ENCODE data around the gene CAPZA1.

Gene CAPZA1

DNA sequence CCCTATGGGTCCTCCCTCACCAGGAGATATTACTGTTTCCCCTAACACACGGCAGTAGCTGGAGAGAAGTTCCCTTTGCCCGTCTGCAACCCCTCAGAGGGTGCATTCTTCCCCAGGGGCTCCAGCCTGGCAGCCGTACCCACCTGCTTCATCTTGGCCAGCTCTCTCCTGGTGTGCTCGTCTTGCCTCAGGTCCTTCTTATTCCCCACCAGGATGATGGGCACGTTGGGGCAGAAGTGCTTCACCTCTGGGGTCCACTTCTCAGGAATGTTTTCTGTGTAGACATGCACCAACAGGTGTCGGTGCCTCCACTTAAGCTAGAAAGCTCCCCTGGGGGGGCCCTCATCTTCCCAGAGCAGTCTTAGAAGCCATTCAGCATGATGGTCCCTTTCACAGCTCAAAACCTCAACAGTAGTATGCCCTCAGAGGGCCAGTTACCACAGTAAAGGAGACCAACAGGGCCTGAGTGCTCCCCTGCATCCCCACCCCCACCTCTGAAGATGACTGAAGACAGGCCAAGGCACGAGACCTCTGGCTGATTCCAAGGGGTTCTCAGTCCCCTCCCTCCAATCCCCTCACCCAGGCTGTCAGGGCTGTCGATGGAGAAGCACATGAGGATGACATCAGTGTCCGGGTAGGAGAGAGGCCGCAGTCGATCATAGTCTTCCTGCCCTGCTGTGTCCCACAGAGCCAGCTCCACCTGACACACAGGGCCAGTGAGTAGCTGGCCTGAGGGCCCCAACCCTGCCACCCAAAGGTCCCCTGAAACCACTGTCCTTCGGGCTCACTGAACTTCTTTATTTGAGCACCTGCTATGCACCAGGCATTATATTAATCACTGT lies 83.0 kb downstream of the CAPZA1 start:
- no peak for DNase-seq

DNA sequence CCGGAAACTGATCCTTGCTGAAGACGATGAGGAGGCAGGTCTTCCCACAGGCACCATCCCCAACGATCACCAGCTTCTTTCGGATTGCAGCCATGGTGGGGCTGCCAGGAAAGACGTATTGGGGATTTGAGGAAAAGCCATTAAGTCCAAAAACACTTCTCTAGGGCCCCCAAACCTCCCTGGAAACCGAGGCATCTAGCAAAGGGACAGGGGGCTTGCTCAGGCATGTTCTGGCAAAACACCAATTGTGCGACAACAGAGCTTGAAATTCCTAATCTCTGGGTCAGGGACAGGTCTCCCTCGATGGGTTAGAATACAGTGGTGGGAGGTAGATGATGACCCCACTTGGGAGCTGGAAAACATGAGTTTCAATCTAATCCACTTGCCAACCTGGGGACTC lies 84.1 kb downstream of the CAPZA1 start:
- no peak for DNase-seq

- no peak for DNase-seq
Observed at GRCh38 chr1:112704391-112704933, 84.8 kb downstream of the CAPZA1 start.

- peak; percentile 75 for DNase-seq
Observed at GRCh38 chr1:112704934-112705627, 85.4 kb downstream of the CAPZA1 start.

DNA sequence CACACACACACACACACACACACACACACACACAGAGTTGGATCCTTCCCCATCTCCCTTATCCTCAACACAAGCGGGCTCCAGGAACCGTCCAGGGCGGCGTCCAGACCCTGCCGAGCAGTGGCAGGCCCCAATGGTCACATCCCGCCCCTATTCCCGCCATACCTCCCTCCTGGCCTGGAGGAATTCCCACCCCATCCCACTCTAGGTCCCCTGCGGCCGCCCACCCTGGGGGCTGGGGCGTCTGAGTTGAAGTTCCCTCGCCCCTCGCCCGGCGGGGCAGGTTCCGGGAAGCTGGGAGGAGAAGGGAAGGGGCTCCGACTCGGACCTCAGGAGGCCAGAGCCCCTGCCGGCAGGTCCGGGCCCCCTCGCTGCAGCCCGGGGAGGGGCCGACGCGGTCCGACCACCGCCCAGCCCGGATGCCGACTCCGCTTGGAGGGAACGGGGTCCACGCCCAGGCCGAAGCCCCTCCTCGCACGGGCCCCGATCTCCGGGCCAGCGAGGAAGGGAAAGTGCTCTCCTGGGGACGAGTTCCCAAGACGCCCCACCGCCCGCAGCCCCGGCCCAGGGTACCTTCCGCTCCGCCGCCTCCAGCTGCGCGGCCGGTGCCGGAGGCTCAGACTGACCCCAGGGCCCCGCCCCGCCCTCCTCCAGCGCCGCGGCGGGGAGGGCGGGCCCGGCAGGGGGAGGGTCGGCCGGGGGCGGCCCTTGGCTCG lies 87.0 kb downstream of the CAPZA1 start, which contains the start of gene RHOC:
Gene RHOC, minus strand, starts transcription at position 623 of the 716 bp plus-strand sequence. CDS start 3,328 bp downstream, outside the sequence.
- peak; percentile 73 for DNase-seq

- peak; percentile 84 for DNase-seq
Observed at GRCh38 chr1:112707221-112708001, 87.8 kb downstream of the CAPZA1 start.

- DNase-seq, result no peak
Observed at GRCh38 chr1:112708002-112708448, 88.4 kb downstream of the CAPZA1 start.

GRCh38 chr1:112708489-112708888 lies 88.9 kb downstream of the CAPZA1 start:
- no peak for DNase-seq

DNA sequence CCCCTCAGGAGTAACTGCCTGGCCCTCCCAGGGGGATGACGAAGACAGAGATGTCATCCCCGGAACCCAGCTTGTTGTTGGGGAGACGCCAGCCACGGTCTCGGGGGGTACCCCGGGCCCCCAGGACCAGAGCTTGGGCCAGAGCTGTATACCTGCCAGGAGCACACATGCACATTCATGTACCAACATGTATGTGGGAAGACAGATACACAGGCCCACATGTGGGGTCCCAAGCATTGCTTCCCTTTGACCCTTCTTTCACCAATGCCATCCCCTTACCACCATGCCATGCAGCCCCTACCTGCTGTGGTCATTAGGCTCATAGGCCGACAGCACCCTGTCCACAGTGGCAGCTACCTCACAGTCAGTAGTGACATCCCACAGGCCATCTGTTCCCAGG lies 90.5 kb downstream of the CAPZA1 start:
- DNase-seq, result no peak

GRCh38 chr1:112710586-112710985 lies 91.0 kb downstream of the CAPZA1 start:
- no peak for DNase-seq

DNA sequence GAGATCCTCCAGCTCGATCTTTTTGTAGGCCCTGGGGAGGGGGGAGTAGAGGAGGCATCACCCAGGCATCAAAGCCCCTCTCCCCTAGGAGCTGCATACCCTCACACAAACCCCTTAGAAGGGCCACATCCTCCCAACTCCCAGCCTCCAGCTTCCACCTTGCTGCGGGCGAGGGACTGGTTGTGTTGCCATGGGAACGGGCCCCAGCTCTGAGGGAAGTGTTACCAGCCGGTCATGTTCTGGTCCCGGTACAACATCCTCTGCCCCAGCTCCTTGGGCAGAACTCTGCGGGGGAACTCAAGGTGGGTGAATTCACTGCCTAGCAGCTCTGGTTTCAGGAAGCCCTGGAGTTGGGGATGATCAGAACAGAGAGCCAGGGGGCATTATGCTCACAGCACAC lies 91.4 kb downstream of the CAPZA1 start:
- no peak for DNase-seq

DNA sequence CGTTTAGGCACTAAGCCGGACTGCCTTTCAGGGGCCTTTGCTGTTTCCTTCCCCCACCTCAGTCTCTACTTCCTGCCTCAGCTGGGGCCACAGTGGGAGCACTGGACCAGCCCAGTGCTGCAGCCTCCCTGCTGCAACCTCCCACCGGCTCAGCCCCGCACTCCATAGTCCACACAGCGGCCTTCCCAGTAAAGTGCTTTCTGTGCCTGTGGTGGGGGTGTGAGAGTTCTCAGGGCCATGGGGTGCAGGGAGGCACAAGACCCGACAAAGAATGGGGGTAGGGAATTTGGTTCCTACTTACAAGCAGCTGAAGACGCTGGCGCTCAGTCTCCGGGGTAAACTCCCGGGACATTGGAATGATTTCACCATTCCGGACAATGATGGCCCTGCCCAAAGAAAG lies 92.0 kb downstream of the CAPZA1 start:
- no peak for DNase-seq

DNA sequence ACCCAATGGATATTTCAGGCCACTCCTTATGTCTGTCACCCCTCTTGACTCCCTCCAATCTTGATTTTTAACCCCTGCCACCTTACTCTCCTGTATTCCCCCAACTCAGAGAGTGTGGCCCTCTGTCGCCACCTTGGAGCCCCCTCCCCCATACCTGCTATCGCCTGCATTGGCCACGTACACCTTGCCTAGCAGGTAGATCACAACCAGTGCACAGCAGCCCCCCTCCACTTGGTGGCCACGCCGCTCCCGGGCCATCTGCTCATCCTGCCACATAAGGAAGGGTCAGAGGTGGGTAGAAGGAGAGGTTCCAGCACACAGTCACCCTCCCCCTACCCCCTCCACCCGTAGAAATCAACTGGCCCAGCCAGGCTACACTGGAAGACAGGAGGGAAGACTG lies 92.6 kb downstream of the CAPZA1 start:
- DNase-seq, result no peak

GRCh38 chr1:112712701-112713128 lies 93.1 kb downstream of the CAPZA1 start:
- DNase-seq, result no peak

DNA sequence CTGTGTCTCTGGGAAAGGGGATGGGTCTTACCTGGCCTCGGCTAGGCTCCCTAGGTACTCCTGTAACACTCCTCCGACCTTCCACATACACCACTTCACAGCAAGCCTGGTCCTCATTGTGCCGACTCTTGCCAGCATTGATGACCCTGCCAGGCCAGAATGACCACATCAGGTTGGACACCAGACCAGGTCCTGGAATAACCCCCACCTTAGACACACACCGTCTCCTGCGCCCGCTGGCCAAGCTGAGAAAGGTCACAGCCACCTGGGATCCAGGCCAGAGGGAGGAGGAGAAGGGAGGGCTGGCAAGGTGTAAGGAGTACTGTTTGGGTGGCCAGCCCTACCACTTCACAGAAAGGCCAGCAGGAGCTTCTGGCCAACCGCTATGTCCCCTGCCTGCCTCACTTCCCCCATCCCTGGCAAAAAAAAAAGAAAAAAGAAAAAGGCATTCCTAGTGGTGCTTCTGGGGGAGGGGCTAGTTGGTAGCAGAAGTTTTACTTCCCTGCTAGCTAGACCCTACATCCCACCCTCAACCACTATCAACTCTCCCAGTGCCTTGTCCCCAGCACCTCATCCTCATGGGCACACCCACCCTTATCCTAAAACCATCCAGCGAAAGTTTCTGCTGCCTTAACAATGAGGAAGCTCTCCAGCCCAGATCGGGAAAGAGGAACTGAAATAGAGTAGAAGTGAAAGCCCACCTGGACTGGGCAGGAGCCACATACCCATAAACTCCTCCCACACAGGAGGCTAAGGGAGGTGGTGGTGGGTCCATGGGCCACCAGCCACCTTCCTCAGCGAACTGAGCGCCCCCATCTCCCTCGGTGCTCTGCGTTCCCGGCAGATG lies 94.1 kb downstream of the CAPZA1 start:
- DNase-seq, result no peak

GRCh38 chr1:112714313-112715263 lies 95.0 kb downstream of the CAPZA1 start:
- DNase-seq, result no peak

DNA sequence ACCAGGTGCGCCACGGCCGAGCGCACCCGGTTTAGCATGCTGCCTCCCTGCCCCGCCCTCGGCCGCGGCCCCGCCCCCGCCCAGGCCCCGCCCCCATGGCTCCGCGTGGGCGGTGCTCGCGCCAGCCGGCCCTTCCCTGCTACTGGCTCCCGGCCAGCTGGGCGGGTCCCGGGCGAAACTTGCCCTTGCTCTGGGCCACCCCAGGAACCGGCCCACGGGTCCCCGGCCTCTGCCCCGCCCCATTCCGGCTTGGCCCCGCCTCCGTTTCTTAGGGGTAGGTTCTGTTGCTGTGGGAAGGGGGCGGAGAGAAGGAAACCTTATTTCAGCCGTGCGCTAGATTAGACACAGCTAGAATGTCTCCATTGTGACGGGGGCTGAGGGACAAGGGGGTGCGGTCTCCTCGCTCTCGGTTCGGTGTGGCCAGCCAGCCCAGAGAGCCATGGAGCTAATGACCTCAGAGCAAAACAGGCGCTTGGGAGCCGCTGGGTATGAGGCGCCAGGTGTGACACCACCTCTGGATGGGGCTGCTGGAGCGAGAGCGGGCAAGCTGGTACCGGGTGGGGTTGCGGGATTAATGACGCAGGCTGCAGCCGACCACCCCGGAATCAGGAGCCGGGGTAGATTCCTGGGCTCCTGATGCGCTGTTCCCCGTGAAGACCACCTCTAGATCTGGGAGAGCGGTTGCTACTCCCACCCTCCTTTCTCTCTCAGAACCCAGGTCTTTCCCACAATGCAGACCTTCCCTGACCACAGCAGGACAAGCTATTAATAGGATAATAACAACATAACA lies 95.8 kb downstream of the CAPZA1 start, which contains the start of gene PPM1J:
Gene PPM1J, minus strand, starts transcription at position 69 of the 790 bp plus-strand sequence. Its CDS starts 31 bp downstream, at position 38.
- DNase-seq, result peak; percentile 80

- DNase-seq, result peak; percentile 81
Observed at GRCh38 chr1:112716133-112716720, 96.6 kb downstream of the CAPZA1 start.

Measured in NCI-H1105 treated with DMSO at 0.1 percent for 48 hours (cell line).